ENCODE data around the gene BMERB1.

BMERB1 gene

GRCh38 chr16:15490123-15490711 is 55.8 kb downstream of the BMERB1 start:
- TF ChIP-seq CTCF (IDR thresholded peaks at IDR 0.05), result no peak
- no peak overlapping the region for H3K4me3 Mint-ChIP-seq
- H3K4me1 Mint-ChIP-seq, result peaks cover 22% of the 10 kb centered on the region
- H3K36me3 Mint-ChIP-seq (ENCODE audit: low read depth), result peaks cover 27% of the 10 kb centered on the region
- H3K27me3 Mint-ChIP-seq (ENCODE audit: low read depth, poor library complexity), result no peaks in the 10 kb centered on the region
- H3K9me3 Mint-ChIP-seq, result no peaks in the 10 kb centered on the region
- no peak overlapping the region for H3K27ac Mint-ChIP-seq
- DNase-seq, result no peak

- Mint-ChIP-seq H3K4me1 (peaks cover 22% of the 10 kb centered on the region), H3K27me3 (ENCODE audit: low read depth, poor library complexity) (peaks cover 4% of the 10 kb centered on the region), H3K4me3 (peak overlapping the region; percentile 12), H3K27ac (peak overlapping the region; percentile 41), H3K36me3 (ENCODE audit: low read depth) (peaks cover 29% of the 10 kb centered on the region), H3K9me3 (peaks cover 7% of the 10 kb centered on the region)
- no peak for DNase-seq
- TF ChIP-seq CTCF (IDR thresholded peaks at IDR 0.05), result no peak
Measured at GRCh38 chr16:15491411-15491810, 57.0 kb downstream of the BMERB1 start.

- Mint-ChIP-seq H3K9me3 (peaks cover 7% of the 10 kb centered on the region), H3K4me3 (no peak overlapping the region), H3K4me1 (peaks cover 22% of the 10 kb centered on the region), H3K27me3 (ENCODE audit: low read depth, poor library complexity) (peaks cover 4% of the 10 kb centered on the region), H3K36me3 (ENCODE audit: low read depth) (peaks cover 29% of the 10 kb centered on the region), H3K27ac (peak overlapping the region; percentile 55)
- no peak for TF ChIP-seq CTCF (IDR thresholded peaks at IDR 0.05)
- DNase-seq, result no peak
Measured at GRCh38 chr16:15492091-15492740, 57.8 kb downstream of the BMERB1 start.

GRCh38 chr16:15493466-15494180 is 59.2 kb downstream of the BMERB1 start:
- peaks cover 4% of the 10 kb centered on the region for H3K27me3 Mint-ChIP-seq (ENCODE audit: low read depth, poor library complexity)
- no peak overlapping the region for H3K4me3 Mint-ChIP-seq
- H3K27ac Mint-ChIP-seq, result peak overlapping the region; percentile 44
- H3K4me1 Mint-ChIP-seq, result peaks cover 35% of the 10 kb centered on the region
- H3K9me3 Mint-ChIP-seq, result peaks cover 7% of the 10 kb centered on the region
- DNase-seq, result no peak
- TF ChIP-seq CTCF (IDR thresholded peaks at IDR 0.05), result no peak
- H3K36me3 Mint-ChIP-seq (ENCODE audit: low read depth), result peaks cover 29% of the 10 kb centered on the region

GRCh38 chr16:15494236-15494635 is 59.8 kb downstream of the BMERB1 start:
- H3K4me1 Mint-ChIP-seq, result peaks cover 41% of the 10 kb centered on the region
- peaks cover 7% of the 10 kb centered on the region for H3K9me3 Mint-ChIP-seq
- DNase-seq, result no peak
- TF ChIP-seq CTCF (IDR thresholded peaks at IDR 0.05), result no peak
- no peak overlapping the region for H3K4me3 Mint-ChIP-seq
- peaks cover 4% of the 10 kb centered on the region for H3K27me3 Mint-ChIP-seq (ENCODE audit: low read depth, poor library complexity)
- peaks cover 29% of the 10 kb centered on the region for H3K36me3 Mint-ChIP-seq (ENCODE audit: low read depth)
- H3K27ac Mint-ChIP-seq, result no peak overlapping the region

All from nephron progenitor cell (in vitro differentiated cells).